GM18498 (cell line): ENCODE data around the gene CCN5.
"Not testable (repeated sequence)": the region's sequence is repeated elsewhere in the genome, so short reads cannot be mapped to it uniquely, and the experiment has no call there.

Source experiments
- ATAC-seq: cut with Tn5 transposase; IDR thresholded peaks from one replicate; pipeline ENCODE4 v1.9.1; 2021; ENCODE audit warnings: mild to moderate bottlenecking, moderate library complexity; ENCODE audit not compliant: unreplicated experiment

CCN5 gene

DNA sequence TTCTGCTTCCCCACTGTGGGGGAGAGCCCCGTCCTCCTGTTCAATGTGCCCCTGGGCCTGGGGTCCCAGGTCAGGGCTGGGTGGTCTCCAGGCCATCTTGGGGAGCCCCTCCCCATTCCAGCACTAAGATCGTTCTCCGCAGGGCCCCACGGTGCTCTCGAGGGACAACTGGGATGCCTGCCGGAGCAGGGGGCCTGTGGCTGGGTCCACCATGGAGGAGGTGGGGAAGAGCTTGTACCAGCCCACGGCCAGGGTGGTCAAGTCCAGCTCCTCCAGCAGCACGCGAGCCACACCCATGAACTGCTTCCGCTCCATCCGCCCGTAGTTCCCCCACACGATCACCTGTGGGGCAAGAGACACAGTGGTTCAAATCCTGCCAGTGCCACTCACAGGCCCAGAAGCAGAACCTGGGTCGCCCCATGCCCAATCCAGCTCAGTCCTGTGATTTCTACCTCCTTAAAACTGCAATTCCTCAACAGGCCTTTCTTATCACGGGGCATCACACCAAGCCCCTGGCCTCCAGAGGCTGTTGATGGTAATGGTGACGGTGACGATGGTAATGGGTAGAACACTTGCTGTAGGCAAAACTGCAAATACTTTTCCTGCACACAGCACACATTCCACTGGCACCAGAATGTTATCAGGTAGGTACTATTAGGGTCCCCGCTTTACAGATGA lies 41.0 kb downstream of the CCN5 start:
- ATAC-seq, result no peak

- ATAC-seq, result no peak
Observed at GRCh38 chr20:44756956-44757355, 41.8 kb downstream of the CCN5 start.

GRCh38 chr20:44758247-44759101 lies 43.3 kb downstream of the CCN5 start:
- no peak for ATAC-seq

DNA sequence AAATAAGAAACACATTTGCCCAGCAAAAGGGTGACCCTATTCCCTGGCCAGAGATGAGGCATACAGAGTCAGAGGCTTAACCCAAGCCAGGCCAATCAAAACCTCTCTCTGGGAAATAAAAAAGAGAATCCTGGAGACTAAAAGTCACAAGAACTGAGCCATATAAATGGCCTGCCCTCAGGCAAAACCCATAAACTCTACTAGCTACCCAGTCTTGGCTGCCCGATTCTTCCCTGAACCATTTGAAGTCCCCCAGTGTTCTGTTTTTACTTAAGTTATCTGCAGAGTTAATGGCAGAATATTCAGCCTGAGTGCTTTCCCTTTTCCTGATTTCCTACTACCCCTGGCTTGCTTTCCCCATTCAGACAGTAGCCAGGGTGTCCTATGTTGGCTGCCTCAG lies 44.4 kb downstream of the CCN5 start:
- no peak for ATAC-seq

DNA sequence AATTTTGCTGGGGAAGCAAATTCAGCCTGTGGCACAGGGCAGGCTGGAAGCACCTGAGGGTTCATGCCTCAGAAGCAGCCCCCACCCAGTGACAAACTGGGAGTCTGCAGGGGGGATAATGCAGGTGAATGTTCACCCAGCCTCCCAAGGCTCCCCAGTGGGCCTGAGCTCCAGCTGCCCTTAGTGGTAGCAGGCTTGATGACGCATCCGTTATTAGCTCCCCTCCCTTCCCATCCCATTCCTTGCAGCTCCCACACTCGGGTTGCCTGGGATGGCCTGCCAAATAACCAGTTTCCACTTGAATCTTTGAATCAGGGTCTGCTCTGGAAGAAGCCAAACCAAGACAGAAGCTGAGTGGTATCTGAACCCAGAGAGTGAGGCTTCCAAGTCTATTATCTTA lies 46.3 kb downstream of the CCN5 start:
- no peak for ATAC-seq

DNA sequence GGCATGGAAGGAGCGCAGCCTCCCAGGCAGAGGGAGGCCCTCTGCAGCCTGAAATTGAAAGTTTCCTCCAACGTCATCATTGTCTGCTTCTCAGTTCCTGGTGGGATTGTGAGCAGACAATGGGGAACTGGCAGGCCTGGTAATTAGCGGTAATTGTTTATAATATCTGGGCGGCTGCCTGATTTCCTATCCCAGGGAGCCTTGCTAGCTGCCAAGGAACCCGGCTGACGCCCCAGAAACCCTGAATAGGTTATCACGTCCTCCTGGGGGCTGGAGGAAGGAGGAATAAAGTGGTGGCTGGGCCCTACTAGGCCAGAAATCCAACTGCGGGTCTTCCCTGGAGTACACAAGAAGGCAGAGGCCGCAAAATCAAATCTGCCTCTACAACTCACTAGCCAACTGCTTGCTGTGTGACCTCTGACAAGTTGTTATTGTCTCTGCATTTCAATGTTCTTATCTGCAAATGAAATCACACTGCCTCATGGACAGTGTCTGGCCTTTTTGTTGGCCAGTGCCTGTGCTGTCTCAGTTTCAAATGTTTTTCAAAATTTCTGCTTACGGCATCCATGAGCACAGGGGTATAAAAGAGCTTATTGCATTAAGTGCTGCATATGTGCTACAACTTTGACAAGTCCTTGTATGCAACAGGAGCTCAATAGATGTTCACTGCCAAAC lies 47.4 kb downstream of the CCN5 start:
- ATAC-seq, result no peak

DNA sequence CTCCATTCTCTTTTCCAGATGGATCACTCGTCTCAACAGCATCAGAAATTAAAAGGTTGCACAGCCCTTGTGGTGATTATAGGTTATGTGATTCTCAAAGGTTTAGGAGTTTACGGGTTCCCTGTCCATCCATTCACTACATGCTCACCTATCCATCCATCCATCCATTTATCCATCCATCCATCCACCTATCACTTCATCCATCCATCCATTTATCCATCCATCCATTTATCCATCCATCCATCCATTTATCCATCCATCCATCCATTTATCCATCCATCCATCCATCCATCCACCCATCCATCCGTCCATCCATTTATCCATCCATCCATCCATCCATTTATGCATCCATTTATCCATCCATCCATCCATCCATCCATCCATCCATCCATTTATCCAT lies 48.6 kb downstream of the CCN5 start:
- ATAC-seq, result not testable (repeated sequence)

DNA sequence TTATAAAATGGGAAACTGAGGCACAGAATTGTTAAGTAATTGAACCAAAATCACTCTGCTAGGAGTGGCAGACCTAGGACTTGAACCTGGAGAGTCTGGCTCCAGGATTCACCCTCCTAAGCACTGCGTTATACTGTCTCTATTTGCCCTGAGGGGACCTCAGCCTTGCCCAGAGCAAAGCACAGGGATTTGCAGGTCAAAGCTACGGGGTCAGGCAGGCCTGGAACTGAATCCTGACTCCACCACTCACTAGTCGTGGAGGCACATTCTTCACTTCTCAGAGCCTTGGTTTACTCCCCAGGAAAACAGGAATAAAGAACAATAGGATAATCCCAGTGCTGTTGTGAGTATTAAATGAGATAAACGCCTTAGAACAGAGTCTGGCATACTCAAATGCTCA lies 49.9 kb downstream of the CCN5 start:
- ATAC-seq, result no peak

DNA sequence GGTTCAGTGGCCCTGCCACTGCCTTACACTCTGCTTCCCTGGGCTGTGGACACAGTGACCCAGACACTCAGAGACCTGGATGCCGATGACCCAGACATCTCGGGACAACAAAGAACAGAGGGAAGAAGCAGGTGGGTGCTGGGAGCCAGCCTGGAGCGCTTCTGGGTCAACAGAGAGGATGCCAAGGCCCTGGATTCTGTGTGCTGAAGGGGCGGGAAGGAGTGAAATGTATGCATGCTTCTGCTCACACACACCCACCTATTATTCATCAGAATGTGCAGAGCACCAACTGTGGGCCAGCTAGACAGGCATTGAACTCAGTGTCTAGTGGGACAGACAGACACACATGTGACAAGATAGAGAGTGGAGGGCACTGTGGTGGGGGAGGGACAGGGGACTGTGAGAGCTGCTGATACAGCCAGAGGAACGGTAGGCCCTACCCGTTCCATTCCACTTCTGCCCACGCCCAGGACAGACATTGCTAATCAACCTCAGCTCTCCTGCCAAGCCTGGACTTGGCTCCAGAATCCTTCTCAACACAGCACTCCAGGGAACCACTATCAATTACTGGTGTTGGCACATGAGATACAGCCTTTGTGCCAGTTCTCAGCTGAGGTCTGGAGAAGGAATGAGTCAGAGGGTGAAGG lies 50.7 kb downstream of the CCN5 start:
- ATAC-seq, result no peak

DNA sequence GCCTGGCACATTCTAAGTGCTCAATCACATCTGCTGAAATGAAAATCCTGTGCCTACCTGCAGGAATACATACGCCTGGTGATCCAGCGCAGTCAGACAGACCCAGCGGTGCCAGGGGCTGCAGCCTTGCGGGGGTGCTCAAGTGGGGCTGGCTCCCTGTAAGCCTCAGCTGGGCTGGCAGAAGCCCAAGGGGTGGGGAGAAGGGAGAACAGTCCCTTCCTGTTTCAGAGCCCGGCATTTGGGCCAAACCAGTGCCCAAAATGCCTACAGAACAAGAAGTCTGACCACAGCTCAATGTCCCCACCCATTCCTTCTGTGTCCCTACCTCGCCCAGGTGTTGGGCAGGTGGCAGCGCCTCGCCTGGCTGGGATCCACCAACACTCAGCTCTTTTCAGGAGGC lies 53.1 kb downstream of the CCN5 start:
- no peak for ATAC-seq

- ATAC-seq, result no peak
Observed at GRCh38 chr20:44768854-44769480, 53.8 kb downstream of the CCN5 start.

GRCh38 chr20:44769481-44769863 lies 54.3 kb downstream of the CCN5 start:
- no peak for ATAC-seq

- ATAC-seq, result no peak
Observed at GRCh38 chr20:44770484-44771171, 55.5 kb downstream of the CCN5 start.

DNA sequence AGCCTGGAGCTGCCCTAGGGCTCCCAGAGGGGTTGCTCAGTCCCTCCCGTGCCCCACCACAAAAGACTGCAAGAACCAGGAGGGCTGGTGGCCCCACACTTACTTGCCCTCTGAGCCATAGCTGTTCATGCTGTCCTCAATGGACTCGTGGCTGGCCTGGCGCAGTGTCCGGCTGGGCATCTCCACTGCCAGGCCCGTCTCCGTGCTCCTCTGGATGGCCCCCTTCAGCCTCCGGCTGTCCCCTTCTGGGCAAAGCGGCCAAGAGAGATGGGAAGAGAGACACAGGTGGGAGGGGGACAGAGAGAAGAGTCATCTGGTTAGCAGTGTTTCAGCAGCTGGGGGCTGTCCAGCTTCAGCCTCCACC lies 56.0 kb downstream of the CCN5 start:
- no peak for ATAC-seq

DNA sequence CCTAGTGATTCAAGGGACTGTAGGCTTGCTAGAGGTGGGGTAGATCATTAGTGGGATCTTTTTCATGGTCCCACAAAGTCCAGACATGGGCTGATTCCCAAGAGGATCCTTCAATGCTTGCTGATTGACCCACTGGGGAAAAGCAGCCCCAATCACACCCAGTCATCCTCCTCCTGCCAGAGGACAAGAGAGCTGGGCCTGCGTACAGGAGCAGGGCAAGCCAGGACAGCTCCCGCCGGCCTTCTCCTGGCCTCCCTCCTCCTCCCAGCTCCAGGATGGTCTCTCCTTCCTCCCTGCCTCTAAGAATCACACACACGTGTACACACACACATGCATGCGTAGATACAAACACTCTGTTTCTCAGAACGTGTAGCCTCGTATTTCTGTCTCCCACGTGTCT lies 57.5 kb downstream of the CCN5 start:
- no peak for ATAC-seq

DNA sequence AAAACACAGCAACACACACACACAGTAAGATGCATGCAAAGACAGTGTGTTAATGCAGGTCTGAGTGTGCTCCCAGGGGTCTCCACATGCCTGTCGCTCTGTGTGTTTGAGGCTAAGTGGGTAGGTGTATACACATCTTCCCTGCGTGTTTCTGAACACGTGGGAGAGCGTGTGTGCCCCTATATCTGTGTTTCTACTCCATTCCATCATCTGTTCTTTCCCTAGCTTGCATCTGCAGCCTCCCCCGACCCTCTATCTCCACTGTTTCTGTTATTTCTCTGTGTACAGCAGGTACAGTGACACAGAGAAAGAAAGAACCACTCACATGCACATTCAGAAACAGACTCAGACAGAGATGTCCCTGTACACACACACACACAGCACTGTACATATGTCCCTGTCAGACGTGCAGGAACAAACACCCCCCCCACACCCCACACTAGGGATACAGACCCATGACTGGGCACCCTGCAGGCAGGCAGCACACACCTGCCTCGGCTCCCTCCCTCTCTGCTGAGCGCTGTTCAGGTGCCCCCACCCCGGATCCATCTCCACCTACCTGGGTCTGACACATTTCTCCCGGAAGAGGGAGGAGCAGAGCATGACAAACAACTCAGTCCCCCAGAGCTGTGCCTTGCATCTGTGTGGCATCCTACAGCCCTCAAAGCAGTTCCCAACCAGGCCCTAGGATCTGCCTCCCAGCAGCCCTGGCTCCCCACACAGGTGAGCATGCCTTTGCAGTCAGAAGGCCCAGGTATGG lies 58.1 kb downstream of the CCN5 start:
- ATAC-seq, result no peak

DNA sequence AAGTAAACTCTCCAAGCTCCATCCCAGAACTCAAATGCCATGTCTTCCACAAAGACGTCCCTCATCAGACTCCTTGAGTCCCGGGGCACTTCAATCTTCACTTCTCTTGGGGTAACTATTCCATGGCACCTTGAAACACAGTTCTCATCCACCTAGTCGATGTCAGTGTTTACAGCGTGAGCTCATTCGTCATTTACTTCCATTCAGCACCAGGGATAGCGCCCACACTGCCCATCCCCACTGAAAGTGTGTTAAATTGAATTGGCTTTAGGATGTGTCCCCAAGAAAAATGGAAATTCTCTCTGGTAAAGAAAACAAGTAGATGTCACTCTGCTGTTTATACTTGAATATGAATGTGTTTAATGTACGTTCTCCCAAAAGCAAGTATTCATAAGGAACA lies 61.8 kb downstream of the CCN5 start:
- ATAC-seq, result no peak
